Ovary (tissue), 9 donors: ENCODE data around the gene KLF12. TPM values are rescaled to one million over a fixed set of nuclear protein-coding genes. Genes with fewer than 3 reads are reported as not detected.

Experiments used
- DNase-seq, 5 donors: peaks; one replicate each; pipeline ENCODE4 v3.0.0-alpha.2; 2019 to 2020
- H3K27ac ChIP-seq, 2 donors: fragments of 200-600 bp; one replicate each; pipeline versions ENCODE4 v1.5.1 to v1.8.0; 2019 to 2022
- H3K27me3 ChIP-seq: fragments of 200-600 bp; one replicate; pipeline ENCODE4 v1.8.0; 2022
- H3K36me3 ChIP-seq: fragments of 200-600 bp; sonication (generic); one replicate; pipeline ENCODE4 v1.5.1; 2019
- H3K4me1 ChIP-seq: one replicate; pipeline ENCODE4 v1.8.1; 2013; ENCODE audit warnings: mild to moderate bottlenecking, moderate library complexity; ENCODE audit not compliant: insufficient read depth
- H3K4me3 ChIP-seq: fragments of 200-600 bp; sonication (generic); one replicate; pipeline ENCODE4 v1.5.1; 2017
- H3K9me3 ChIP-seq, 2 donors: fragments of 200-600 bp in 1 of 2; sonication (generic) in 1 of 2; one replicate each; pipeline versions ENCODE4 v1.5.1 to v1.8.1; 2013 to 2019; ENCODE audit warnings: mild to moderate bottlenecking in 1 of 2, moderate library complexity in 1 of 2
- CTCF ChIP-seq, 3 donors: fragments of 450-650 bp in 2 of 3; fragments of 200-600 bp in 1 of 3; IDR thresholded peaks; one replicate each; pipeline versions ENCODE4 v1.5.1 to v1.8.0; 2016 to 2022; ENCODE audit warnings: antibody characterized with exemption in 3 of 3, mild to moderate bottlenecking in 1 of 3
- EP300 ChIP-seq: sonication (generic); formaldehyde crosslinking; IDR thresholded peaks from one replicate; pipeline ENCODE4 v1.6.1; 2017; ENCODE audit warnings: antibody characterized with exemption
- POLR2A ChIP-seq: fragments of 450-650 bp; IDR thresholded peaks from one replicate; pipeline ENCODE4 v1.6.1; 2017; ENCODE audit warnings: antibody characterized with exemption, mild to moderate bottlenecking, moderate library complexity
- WGBS, 3 donors: extraction: QIAGEN DNeasy Blood & Tissue Kit in 1 of 3; methylation state at CpG; one replicate each; pipeline versions ENCODE4 v1.1.5 to v1.1.7; 2013 to 2017; 5-methylcytosine and 5-hydroxymethylcytosine counted together
- intact Hi-C, 4 donors: fragments of 100-400 bp; cut with DNase I; formaldehyde crosslinking; loops; one replicate each; pipeline versions ENCODE4 v1.11.0 to v1.15.1; 2022 to 2023
- polyA plus RNA-seq, 2 donors: library from polyadenylated mRNA; stranded (reverse); fragments of 200-250 nt in 1 of 2; fragments of 350-450 nt in 1 of 2; fragmentation: Illumina TruSeq in 1 of 2; extraction: RNeasy Lipid Tissue Mini Kit (QIAGEN cat#74804) in 1 of 2; gene quantifications; one replicate each; pipeline ENCODE4 v1.2.3, GENCODE V29; 2013 to 2014
- total RNA-seq, 7 donors: library from RNA; depleted of rRNA in 2 of 7; stranded (reverse); fragments of >200 nt in 2 of 7; fragmentation: NEBNext Ultra II Directional in 3 of 7; extraction: Animal tissue kit (Norgen Biotek cat#: 25700) in 3 of 7; gene quantifications; one replicate each; pipeline versions ENCODE4 v1.1.0 to v1.2.4, GENCODE V29; 2016 to 2023
- donor health status: DM: no; HTN: no; CAD: no; lungs with moderate emphysema.
- donor health status: DM: no; HTN: no; CAD: no.
- donor health status: Bipolar disorder and iron deficiency.
- donor health status: DM: yes; HTN: yes; CAD: no.
- donor health status: DM: no; HTN: no; CAD: no.
- donor health status: DM: yes; HTN: yes; CAD: no.

Gene KLF12
- total and polyA plus RNA-seq, 9 donors: 3.6 to 22.1 (median 15.9) TPM

GRCh38 chr13:74111399-74111798 lies 22.8 kb downstream of the KLF12 start:
- Histone ChIP-seq H3K27ac (no peak overlapping the region), H3K4me1 (peaks cover 3% of the 10 kb centered on the region)
- intact Hi-C loops: no loop called here

GRCh38 chr13:74110053-74110452 lies 24.2 kb downstream of the KLF12 start:
- no peaks in the 10 kb centered on the region for H3K9me3 ChIP-seq
- TF ChIP-seq CTCF (IDR thresholded peaks at IDR 0.05): no peak
- no peak for TF ChIP-seq EP300
- no peak for TF ChIP-seq POLR2A
- H3K27me3 ChIP-seq: no peaks in the 10 kb centered on the region
- WGBS, 3 donors: 83 to 88% (median 87%) methylated on average over 4 of the region's 4 CpGs
- intact Hi-C loops: no loop called here
- peaks cover 3% of the 10 kb centered on the region for H3K4me1 ChIP-seq
- H3K4me3 ChIP-seq: no peak overlapping the region
- DNase-seq: no peak
- no peaks in the 10 kb centered on the region for H3K36me3 ChIP-seq
- H3K27ac ChIP-seq: no peak overlapping the region

More at GRCh38 chr13:74111399-74111798, 22.8 kb downstream of the KLF12 start:
- no peak overlapping the region for H3K4me3 ChIP-seq
- no peak for DNase-seq
- no peaks in the 10 kb centered on the region for H3K36me3 ChIP-seq
- H3K27me3 ChIP-seq: no peaks in the 10 kb centered on the region
- no peaks in the 10 kb centered on the region for H3K9me3 ChIP-seq
- TF ChIP-seq POLR2A: no peak
- no peak for TF ChIP-seq EP300
- no peak for TF ChIP-seq CTCF (IDR thresholded peaks at IDR 0.05)

GRCh38 chr13:74107598-74107997 lies 26.6 kb downstream of the KLF12 start:
- no peaks in the 10 kb centered on the region for H3K27me3 ChIP-seq
- no peaks in the 10 kb centered on the region for H3K36me3 ChIP-seq
- TF ChIP-seq POLR2A (no peak), EP300 (no peak), CTCF (IDR thresholded peaks at IDR 0.05) (no peak)
- WGBS, 3 donors: 95 to 99% (median 98%) methylated on average over 3 of the region's 3 CpGs
- no peak overlapping the region for H3K27ac ChIP-seq
- DNase-seq: no peak
- H3K9me3 ChIP-seq: no peaks in the 10 kb centered on the region
- intact Hi-C loops: no loop called here
- H3K4me3 ChIP-seq: no peak overlapping the region
- H3K4me1 ChIP-seq: peaks cover 3% of the 10 kb centered on the region

- Histone ChIP-seq H3K36me3 (no peaks in the 10 kb centered on the region), H3K4me1 (no peaks in the 10 kb centered on the region), H3K27ac (no peak overlapping the region), H3K4me3 (no peak overlapping the region), H3K9me3 (no peaks in the 10 kb centered on the region), H3K27me3 (no peaks in the 10 kb centered on the region)
- intact Hi-C loops: no loop called here
- no peak for DNase-seq
- TF ChIP-seq EP300 (no peak), POLR2A (no peak), CTCF (IDR thresholded peaks at IDR 0.05) (no peak)
Measured at GRCh38 chr13:74105871-74106270, 28.3 kb downstream of the KLF12 start.
